HG03108 (cell line): Measurements from ENCODE around the gene FRMD1.

Source experiments
- ATAC-seq: cut with Tn5 transposase; IDR thresholded peaks from one replicate; pipeline ENCODE4 v1.9.1; 2021; ENCODE audit warnings: moderate library complexity; ENCODE audit not compliant: unreplicated experiment

FRMD1 gene

DNA sequence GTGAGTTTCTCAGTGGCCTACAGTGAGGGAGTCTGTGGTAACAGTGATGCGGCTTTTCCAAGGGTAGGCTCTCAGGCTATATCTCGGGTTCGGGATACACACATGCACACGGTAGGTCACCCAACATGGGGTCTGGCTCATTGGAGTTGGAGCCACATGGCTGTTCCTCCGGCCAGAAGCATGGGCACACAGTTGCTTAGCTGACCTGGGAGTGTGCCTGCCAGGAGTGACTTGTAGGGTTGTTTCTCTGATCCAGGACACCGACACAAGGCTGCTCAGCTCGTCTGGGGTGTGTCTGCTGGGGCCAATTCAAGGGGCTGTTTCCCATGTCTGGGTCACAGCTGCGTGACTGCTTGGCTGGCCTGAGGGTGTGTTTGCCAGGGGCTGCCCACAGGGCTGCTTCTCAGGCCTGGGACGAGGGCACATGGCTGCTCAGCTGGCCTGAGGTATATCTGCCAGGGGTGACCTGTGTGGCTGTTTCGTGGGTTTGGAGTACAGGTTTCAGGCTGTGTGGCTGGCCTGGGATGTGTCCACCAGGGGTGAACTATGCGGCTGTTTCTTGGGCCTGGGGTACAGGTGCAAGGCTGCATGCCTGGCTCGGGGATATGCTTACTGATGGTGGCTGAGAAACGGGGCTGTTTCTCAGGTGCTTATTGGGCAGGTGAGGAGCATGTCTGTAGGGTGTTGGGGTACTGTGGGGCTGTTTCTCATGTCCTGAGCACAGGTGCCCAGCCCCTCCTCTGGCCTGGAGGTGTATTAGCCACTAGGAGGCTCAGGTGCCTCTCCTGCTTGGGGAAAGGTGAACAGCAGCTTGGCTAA is 66.4 kb downstream of the FRMD1 start:
- no peak for ATAC-seq

DNA sequence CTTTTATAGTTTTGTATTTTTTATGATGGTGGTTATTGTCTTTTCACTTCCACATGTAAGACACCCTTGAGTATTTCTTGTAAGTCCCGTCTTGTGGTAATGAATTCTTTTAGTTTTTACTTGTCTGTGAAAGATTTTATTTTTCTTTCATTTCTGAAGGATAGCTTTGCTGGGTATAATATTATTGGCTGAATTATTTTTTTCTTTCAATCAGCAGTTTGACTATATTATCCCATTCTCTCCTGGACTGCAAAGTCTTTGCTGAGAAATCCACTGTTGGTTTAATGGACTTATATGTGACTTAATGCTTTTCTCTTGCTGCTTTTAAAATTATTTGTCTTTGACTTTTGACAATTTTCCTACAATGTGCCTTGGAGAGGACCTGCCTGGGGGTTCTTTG is 67.7 kb downstream of the FRMD1 start:
- ATAC-seq = no peak

DNA sequence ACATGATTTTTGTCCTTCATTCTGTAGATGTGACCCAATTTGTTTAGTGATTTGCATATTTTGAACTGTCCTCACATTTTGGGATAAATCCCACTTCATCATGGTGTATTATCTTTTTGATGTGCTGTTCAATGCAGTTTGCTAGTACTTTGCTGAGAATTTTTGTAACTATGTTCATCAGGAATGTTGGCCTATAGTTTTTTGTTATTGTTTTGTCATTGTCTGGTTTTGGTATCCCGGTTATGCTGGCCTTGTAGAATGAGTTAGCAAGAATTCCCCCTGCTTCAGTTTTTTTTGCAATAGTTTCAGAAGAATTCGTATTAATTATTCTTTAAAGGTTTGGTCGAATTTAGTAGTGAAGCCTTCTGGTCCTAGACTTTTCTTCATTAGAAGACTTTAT is 69.7 kb downstream of the FRMD1 start:
- ATAC-seq = no peak

DNA sequence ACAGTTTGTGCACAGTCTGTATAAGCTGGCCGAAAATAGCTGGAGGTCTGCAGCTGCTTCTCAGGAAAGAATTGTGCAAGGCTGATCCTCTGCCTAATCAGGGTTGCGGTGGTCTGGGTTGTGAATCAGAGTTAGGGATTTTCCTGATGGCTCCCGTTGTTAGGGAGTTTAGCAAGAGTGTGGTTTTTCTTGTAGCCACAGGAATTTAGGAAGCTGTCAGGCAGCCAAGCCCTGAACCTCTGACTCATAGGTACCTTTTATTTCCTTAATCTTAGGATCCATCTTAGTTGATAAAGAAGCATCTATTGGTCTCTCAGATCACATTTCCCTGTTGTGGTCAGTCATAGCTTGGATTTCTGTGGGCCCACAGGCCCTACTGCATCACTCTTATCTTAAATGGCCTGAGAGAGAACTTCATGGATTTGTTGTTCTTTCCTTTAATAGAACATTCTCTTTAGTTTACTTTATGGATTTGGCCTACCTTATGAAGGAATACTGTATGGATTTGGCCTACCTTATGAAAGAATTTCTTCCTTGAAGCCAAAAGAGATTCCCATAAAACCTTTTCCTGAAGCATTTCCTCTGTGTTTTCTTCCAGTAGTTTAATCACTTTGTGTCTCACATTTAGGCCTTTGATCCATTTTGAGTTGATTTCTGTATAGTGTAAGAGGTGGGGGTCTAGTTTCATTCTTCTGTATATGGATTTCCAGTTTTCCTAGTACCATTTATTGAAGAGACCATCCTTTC is 71.2 kb downstream of the FRMD1 start:
- no peak for ATAC-seq

DNA sequence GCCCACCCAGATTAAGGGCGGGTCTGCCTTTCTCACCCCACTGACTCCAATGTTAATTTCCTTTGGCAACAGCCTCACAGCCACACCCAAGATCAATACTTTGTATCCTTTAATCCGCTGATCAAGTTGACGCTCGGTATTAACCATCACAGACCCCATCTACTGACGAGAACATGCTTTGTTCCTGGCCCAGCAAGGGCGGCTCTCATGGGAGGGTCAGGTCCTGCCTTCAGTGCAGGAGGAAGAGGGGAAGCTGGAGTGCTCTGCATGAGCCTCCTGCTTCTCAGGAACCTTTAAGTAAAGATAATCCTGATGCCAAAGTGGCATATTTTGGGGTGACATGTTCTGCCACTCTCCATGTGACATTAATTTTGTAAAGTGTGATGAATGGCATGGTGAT is 73.2 kb downstream of the FRMD1 start:
- no peak for ATAC-seq

DNA sequence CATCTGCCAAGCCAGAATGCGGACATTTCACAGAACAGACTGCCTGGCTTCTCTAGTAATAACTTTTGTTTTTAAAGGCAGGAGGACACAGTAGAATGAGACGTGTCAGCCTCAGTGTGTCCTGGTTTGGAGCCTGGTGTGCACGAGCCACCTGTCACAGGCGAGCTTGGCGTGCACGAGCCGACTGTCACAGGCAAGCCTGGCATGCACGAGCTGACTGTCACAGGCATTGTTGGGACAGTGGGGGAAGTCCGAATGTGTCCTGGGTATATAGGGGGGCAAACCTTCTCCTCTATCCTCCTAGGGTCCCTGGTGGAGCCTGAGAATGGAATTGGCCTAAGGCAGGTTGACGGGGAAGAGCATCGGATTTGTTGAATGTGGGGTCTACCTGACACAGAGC is 74.1 kb downstream of the FRMD1 start:
- no peak for ATAC-seq

DNA sequence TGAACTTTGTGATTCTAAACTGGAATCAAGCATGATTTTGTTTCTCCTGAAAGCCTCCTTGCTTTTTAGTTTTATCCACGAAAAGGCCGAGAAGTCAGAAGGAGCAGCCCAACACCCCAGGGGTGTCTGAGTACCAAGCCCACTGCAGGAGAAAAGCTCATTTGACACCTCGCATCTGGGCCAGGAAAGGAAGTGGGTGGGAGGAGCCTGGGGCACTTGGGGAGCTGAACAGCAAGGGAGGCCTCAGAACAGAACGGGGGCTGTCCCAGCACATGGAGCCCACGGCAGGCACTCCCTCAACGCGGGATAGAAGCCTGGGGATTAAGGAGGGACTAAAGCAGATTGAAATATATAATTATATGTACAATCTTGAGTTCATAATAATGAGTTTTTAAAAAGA is 75.0 kb downstream of the FRMD1 start:
- no peak for ATAC-seq
